GM21737 (cell line): ENCODE data around the gene TAF4.

Source experiments
- ATAC-seq: cut with Tn5 transposase; IDR thresholded peaks from one replicate; pipeline ENCODE4 v1.9.1; 2021; ENCODE audit warnings: mild to moderate bottlenecking, moderate library complexity; ENCODE audit not compliant: unreplicated experiment

Gene TAF4

GRCh38 chr20:62046431-62046830 lies 19.2 kb downstream of the TAF4 start:
- no peak for ATAC-seq

- ATAC-seq, result no peak
Measured at GRCh38 chr20:62045529-62046285, 20.0 kb downstream of the TAF4 start.

GRCh38 chr20:62045118-62045517 lies 20.6 kb downstream of the TAF4 start:
- ATAC-seq, result no peak

GRCh38 chr20:62044631-62045030 lies 21.1 kb downstream of the TAF4 start:
- ATAC-seq, result no peak

- no peak for ATAC-seq
Measured at GRCh38 chr20:62043131-62043914, 22.4 kb downstream of the TAF4 start.

- ATAC-seq, result no peak
Measured at GRCh38 chr20:62042025-62042820, 23.5 kb downstream of the TAF4 start.

GRCh38 chr20:62040933-62041332 lies 24.7 kb downstream of the TAF4 start:
- no peak for ATAC-seq

- no peak for ATAC-seq
Measured at GRCh38 chr20:62040381-62040922, 25.2 kb downstream of the TAF4 start.

GRCh38 chr20:62039738-62040137 lies 25.9 kb downstream of the TAF4 start:
- no peak for ATAC-seq

- ATAC-seq, result no peak
Measured at GRCh38 chr20:62032609-62033368, 32.9 kb downstream of the TAF4 start.

GRCh38 chr20:62031462-62032092 lies 34.1 kb downstream of the TAF4 start:
- ATAC-seq, result no peak

GRCh38 chr20:62030834-62031434 lies 34.7 kb downstream of the TAF4 start:
- peak; percentile 58 for ATAC-seq

GRCh38 chr20:62030357-62030756 lies 35.3 kb downstream of the TAF4 start:
- ATAC-seq, result no peak

GRCh38 chr20:62029949-62030348 lies 35.7 kb downstream of the TAF4 start:
- ATAC-seq, result no peak

- no peak for ATAC-seq
Measured at GRCh38 chr20:62029296-62029695, 36.4 kb downstream of the TAF4 start.

- no peak for ATAC-seq
Measured at GRCh38 chr20:62028384-62028783, 37.3 kb downstream of the TAF4 start.

GRCh38 chr20:62027698-62028321 lies 37.9 kb downstream of the TAF4 start:
- ATAC-seq, result no peak

GRCh38 chr20:62027116-62027515 lies 38.6 kb downstream of the TAF4 start:
- no peak for ATAC-seq

- no peak for ATAC-seq
Measured at GRCh38 chr20:62026564-62026856, 39.2 kb downstream of the TAF4 start.
